Sigmoid colon (tissue), 7 donors: ENCODE data around the gene TSPAN13. TPM values are rescaled to one million over a fixed set of nuclear protein-coding genes. Genes with fewer than 3 reads are reported as not detected.
A peak's percentile ranks its signal among the peaks of the same experiment; 100 is the strongest.

Experiments used
- DNase-seq: peaks from one replicate; pipeline ENCODE4 v3.0.0-alpha.2; 2019
- H3K27ac ChIP-seq, 4 donors: fragments of 200-600 bp; sonication (generic); one replicate each; pipeline ENCODE4 v1.5.1; 2016 to 2019; ENCODE audit warnings: mild to moderate bottlenecking in 1 of 4
- H3K27me3 ChIP-seq, 3 donors: fragments of 200-600 bp; sonication (generic); one replicate each; pipeline ENCODE4 v1.5.1; 2019; ENCODE audit warnings: mild to moderate bottlenecking in 1 of 3
- H3K36me3 ChIP-seq, 4 donors: fragments of 200-600 bp; sonication (generic); one replicate each; pipeline ENCODE4 v1.5.1; 2016 to 2019
- H3K4me1 ChIP-seq, 4 donors: fragments of 200-600 bp; sonication (generic); one replicate each; pipeline ENCODE4 v1.5.1; 2017 to 2019
- H3K4me3 ChIP-seq, 4 donors: fragments of 200-600 bp; sonication (generic); one replicate each; pipeline ENCODE4 v1.5.1; 2017 to 2019; ENCODE audit warnings: mild to moderate bottlenecking in 2 of 4, moderate library complexity in 1 of 4
- H3K9me3 ChIP-seq, 4 donors: fragments of 200-600 bp in 3 of 4; sonication (generic) in 3 of 4; one replicate each; pipeline versions ENCODE4 v1.5.1 to v1.6.1; 2013 to 2019
- EP300 ChIP-seq, 4 donors: sonication (generic); formaldehyde crosslinking; IDR thresholded peaks; one replicate each; pipeline ENCODE4 v1.6.1; 2017; ENCODE audit warnings: antibody characterized with exemption in 4 of 4
- POLR2A ChIP-seq, 2 donors: fragments of 450-650 bp; IDR thresholded peaks; one replicate each; pipeline ENCODE4 v1.6.1; 2016; ENCODE audit warnings: antibody characterized with exemption in 2 of 2, mild to moderate bottlenecking in 2 of 2, moderate library complexity in 2 of 2
- POLR2AphosphoS5 ChIP-seq, 4 donors: sonication (generic); formaldehyde crosslinking; IDR thresholded peaks; one replicate each; pipeline ENCODE4 v1.6.1; 2017; ENCODE audit warnings: antibody characterized with exemption in 4 of 4
- WGBS, 2 donors: extraction: QIAGEN DNeasy Blood & Tissue Kit; methylation state at CpG; one replicate each; pipeline ENCODE4 v1.1.7; 2013; 5-methylcytosine and 5-hydroxymethylcytosine counted together
- intact Hi-C: fragments of 100-400 bp; cut with DNase I; formaldehyde crosslinking; loops from one replicate; pipeline ENCODE4 v1.15.1; 2023
- polyA plus RNA-seq, 3 donors: library from polyadenylated mRNA; stranded (reverse); fragments of 200-250 nt; gene quantifications; one replicate each; pipeline ENCODE4 v1.2.3, GENCODE V29; 2013
- total RNA-seq, 4 donors: library from RNA; depleted of rRNA; stranded (reverse); fragments of >200 nt; gene quantifications; one replicate each; pipeline ENCODE4 v1.1.0, GENCODE V29; 2016
- TF ChIP-seq, protein P1 (sequence below), 4 experiments: fragments of 450-650 bp in 3 of 4; fragments of 200-600 bp in 1 of 4; IDR thresholded peaks; one replicate each; pipeline ENCODE4 v1.5.1; 2016 to 2019; ENCODE audit warnings: antibody characterized with exemption in 4 of 4, mild to moderate bottlenecking in 3 of 4, moderate library complexity in 2 of 4
- donor health status: healthy with polysubstance abuse.
- donor health status: Bipolar disorder and iron deficiency.
- donor health status: healthy.

Gene TSPAN13
- total and polyA plus RNA-seq, 7 donors: 2.2 to 68.5 (median 6.4) TPM

DNA sequence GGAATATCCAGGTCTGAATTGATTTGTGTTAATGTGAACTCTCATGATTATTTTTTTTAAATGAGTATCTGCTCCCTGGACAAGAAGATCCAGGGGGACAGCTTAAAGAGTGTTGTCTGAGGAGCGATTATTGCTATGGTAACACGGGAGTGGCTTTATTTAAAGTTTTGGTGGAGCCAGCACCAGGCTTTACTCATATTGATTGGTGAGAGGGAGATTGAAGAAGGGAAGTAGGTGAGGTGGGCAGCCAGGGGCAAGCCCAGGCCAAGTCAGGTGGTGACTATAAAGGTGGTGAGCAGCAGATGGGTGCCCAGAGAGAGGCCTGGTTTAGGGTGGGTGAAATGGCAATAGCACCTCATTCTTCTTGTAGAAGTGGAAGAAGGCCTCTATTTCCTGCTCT is 61.4 kb downstream of the TSPAN13 start:
- H3K4me1 ChIP-seq: no peaks in the 10 kb centered on the region
- no peak overlapping the region for H3K4me3 ChIP-seq
- H3K36me3 ChIP-seq: no peaks in the 10 kb centered on the region
- no peak for DNase-seq
- H3K9me3 ChIP-seq: no peaks in the 10 kb centered on the region
- TF ChIP-seq, protein P1, sequence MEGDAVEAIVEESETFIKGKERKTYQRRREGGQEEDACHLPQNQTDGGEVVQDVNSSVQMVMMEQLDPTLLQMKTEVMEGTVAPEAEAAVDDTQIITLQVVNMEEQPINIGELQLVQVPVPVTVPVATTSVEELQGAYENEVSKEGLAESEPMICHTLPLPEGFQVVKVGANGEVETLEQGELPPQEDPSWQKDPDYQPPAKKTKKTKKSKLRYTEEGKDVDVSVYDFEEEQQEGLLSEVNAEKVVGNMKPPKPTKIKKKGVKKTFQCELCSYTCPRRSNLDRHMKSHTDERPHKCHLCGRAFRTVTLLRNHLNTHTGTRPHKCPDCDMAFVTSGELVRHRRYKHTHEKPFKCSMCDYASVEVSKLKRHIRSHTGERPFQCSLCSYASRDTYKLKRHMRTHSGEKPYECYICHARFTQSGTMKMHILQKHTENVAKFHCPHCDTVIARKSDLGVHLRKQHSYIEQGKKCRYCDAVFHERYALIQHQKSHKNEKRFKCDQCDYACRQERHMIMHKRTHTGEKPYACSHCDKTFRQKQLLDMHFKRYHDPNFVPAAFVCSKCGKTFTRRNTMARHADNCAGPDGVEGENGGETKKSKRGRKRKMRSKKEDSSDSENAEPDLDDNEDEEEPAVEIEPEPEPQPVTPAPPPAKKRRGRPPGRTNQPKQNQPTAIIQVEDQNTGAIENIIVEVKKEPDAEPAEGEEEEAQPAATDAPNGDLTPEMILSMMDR (IDR thresholded peaks at IDR 0.05): no peak
- no peak for TF ChIP-seq POLR2A (IDR thresholded peaks at IDR 0.05)
- no peak for TF ChIP-seq EP300 (IDR thresholded peaks at IDR 0.05)
- TF ChIP-seq POLR2AphosphoS5 (IDR thresholded peaks at IDR 0.05): no peak
- intact Hi-C loops: no loop called here
- WGBS, 2 donors: 17 to 75% methylated on average over 2 of the region's 2 CpGs
- H3K27me3 ChIP-seq: no peaks in the 10 kb centered on the region
- H3K27ac ChIP-seq: no peak overlapping the region

DNA sequence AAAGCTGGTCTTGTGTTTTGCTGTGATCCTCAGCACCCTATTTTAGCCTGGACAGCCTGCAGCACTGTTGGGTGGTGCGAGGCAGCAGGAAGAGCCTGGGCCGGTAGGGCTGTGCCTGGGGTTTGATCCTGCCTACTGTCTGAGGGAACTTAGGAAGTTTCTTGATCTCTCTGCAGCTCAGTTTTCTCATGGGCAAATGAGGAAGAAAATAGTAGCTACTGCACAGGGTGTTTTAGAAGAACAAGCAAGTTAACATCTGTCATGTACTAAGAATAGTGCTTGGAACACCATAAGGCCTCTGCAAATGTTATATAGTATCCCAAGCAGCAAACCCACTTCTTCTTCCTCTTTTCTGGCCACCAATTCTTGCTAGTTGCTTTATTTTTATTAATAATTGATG is 63.3 kb downstream of the TSPAN13 start:
- H3K27ac ChIP-seq: peak overlapping the region in 1 of 4 donors; percentile 13
- H3K4me1 ChIP-seq: no peaks in the 10 kb centered on the region
- TF ChIP-seq POLR2A (IDR thresholded peaks at IDR 0.05) (no peak), POLR2AphosphoS5 (IDR thresholded peaks at IDR 0.05) (no peak), EP300 (IDR thresholded peaks at IDR 0.05) (no peak)
- TF ChIP-seq, protein P1 (IDR thresholded peaks at IDR 0.05): no peak
- H3K36me3 ChIP-seq: no peaks in the 10 kb centered on the region
- H3K4me3 ChIP-seq: no peak overlapping the region
- 47 to 51% methylated on average over 2 of the region's 2 CpGs for WGBS, 2 donors
- intact Hi-C loops: no loop called here
- no peaks in the 10 kb centered on the region for H3K27me3 ChIP-seq
- no peak for DNase-seq
- no peaks in the 10 kb centered on the region for H3K9me3 ChIP-seq

DNA sequence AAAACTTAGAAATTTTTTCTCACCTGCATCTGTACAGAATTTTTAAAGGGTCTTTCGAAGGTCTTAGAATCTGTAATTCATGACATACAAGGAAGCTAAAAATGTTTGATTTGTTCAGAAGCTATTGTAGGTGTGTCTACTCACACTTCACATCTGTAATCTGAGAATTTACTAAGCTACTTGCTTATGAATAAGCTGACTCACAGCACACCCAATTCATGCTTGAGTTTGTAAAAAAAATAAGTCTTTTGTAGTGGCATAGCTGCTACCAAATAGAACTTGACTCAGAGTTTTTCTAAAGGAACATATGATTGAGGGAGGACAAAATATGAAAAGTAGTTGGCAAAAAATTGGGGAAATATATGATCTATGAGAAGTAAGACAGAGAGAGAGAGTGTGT is 64.0 kb downstream of the TSPAN13 start:
- 19 to 73% methylated on average over 1 of the region's 1 CpG for WGBS, 2 donors
- Histone ChIP-seq H3K4me1 (no peaks in the 10 kb centered on the region), H3K9me3 (no peaks in the 10 kb centered on the region), H3K4me3 (no peak overlapping the region), H3K27me3 (no peaks in the 10 kb centered on the region), H3K36me3 (no peaks in the 10 kb centered on the region), H3K27ac (no peak overlapping the region)
- intact Hi-C loops: no loop called here
- no peak for DNase-seq
- TF ChIP-seq POLR2AphosphoS5 (IDR thresholded peaks at IDR 0.05) (no peak), POLR2A (IDR thresholded peaks at IDR 0.05) (no peak), EP300 (IDR thresholded peaks at IDR 0.05) (no peak)
- TF ChIP-seq, protein P1 (IDR thresholded peaks at IDR 0.05): no peak

DNA sequence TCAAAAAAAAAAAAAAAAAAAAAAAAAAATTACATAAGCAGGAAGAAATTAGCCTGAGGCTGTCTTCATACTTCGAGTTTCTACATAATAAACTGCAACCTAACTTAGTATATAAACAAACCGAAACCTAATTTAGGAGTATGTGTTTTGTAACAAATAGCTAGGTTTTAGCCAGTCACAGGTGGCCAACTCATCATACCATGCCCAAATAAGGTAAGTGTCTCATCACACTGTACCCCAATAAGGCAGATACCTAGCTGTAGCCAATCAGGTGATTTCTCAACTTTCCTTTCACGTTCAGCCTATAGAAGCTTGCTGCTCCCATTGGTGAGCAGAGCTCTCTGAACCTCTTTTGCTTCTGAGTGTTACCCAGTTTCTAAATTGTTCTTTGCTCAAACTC is 65.2 kb downstream of the TSPAN13 start:
- WGBS, 2 donors: 91 to 93% methylated on average over 3 of the region's 3 CpGs
- Histone ChIP-seq H3K27ac (no peak overlapping the region), H3K4me3 (no peak overlapping the region), H3K9me3 (no peaks in the 10 kb centered on the region), H3K36me3 (no peaks in the 10 kb centered on the region), H3K27me3 (no peaks in the 10 kb centered on the region), H3K4me1 (no peaks in the 10 kb centered on the region)
- no peak for DNase-seq
- intact Hi-C loops: no loop called here
- TF ChIP-seq POLR2AphosphoS5 (IDR thresholded peaks at IDR 0.05) (no peak), POLR2A (IDR thresholded peaks at IDR 0.05) (no peak), EP300 (IDR thresholded peaks at IDR 0.05) (no peak)
- TF ChIP-seq, protein P1 (IDR thresholded peaks at IDR 0.05): no peak

DNA sequence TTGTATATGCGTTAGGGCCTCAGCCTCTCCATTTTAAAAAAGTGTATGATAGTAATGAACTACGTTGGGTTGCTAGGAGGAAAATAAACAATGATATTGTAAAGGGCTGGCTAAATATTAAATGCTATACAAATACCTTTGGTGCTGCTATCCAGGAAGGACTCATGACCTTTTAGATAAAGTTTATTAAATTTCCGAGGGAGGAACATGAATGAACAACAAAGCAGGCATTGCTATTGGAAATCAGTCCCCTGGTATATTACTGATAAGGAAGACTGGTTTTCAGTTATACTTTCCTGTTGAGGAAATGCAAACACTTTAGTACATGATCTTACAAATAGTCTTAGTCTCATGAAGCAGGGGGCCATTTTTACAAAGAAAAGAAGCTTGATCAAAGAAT is 68.5 kb downstream of the TSPAN13 start:
- 15 to 58% methylated on average over 3 of the region's 3 CpGs for WGBS, 2 donors
- no peaks in the 10 kb centered on the region for H3K36me3 ChIP-seq
- no peak overlapping the region for H3K27ac ChIP-seq
- TF ChIP-seq, protein P1 (IDR thresholded peaks at IDR 0.05): no peak
- TF ChIP-seq POLR2AphosphoS5 (IDR thresholded peaks at IDR 0.05): no peak
- no peak for DNase-seq
- intact Hi-C loops: no loop called here
- no peak overlapping the region for H3K4me3 ChIP-seq
- H3K9me3 ChIP-seq: no peaks in the 10 kb centered on the region
- H3K27me3 ChIP-seq: no peaks in the 10 kb centered on the region
- no peaks in the 10 kb centered on the region for H3K4me1 ChIP-seq
